Ovary (tissue), 9 donors: Measurements from ENCODE around the gene GMEB1. TPM values are rescaled to one million over a fixed set of nuclear protein-coding genes. Genes with fewer than 3 reads are reported as not detected.

Source experiments
- DNase-seq, 5 donors: peaks; one replicate each; pipeline ENCODE4 v3.0.0-alpha.2; 2019 to 2020
- H3K27ac ChIP-seq, 2 donors: fragments of 200-600 bp; one replicate each; pipeline versions ENCODE4 v1.5.1 to v1.8.0; 2019 to 2022
- H3K27me3 ChIP-seq: fragments of 200-600 bp; one replicate; pipeline ENCODE4 v1.8.0; 2022
- H3K36me3 ChIP-seq: fragments of 200-600 bp; sonication (generic); one replicate; pipeline ENCODE4 v1.5.1; 2019
- H3K4me1 ChIP-seq: one replicate; pipeline ENCODE4 v1.8.1; 2013; ENCODE audit warnings: mild to moderate bottlenecking, moderate library complexity; ENCODE audit not compliant: insufficient read depth
- H3K4me3 ChIP-seq: fragments of 200-600 bp; sonication (generic); one replicate; pipeline ENCODE4 v1.5.1; 2017
- H3K9me3 ChIP-seq, 2 donors: fragments of 200-600 bp in 1 of 2; sonication (generic) in 1 of 2; one replicate each; pipeline versions ENCODE4 v1.5.1 to v1.8.1; 2013 to 2019; ENCODE audit warnings: mild to moderate bottlenecking in 1 of 2, moderate library complexity in 1 of 2
- EP300 ChIP-seq: sonication (generic); formaldehyde crosslinking; IDR thresholded peaks from one replicate; pipeline ENCODE4 v1.6.1; 2017; ENCODE audit warnings: antibody characterized with exemption
- POLR2A ChIP-seq: fragments of 450-650 bp; IDR thresholded peaks from one replicate; pipeline ENCODE4 v1.6.1; 2017; ENCODE audit warnings: antibody characterized with exemption, mild to moderate bottlenecking, moderate library complexity
- WGBS, 3 donors: extraction: QIAGEN DNeasy Blood & Tissue Kit in 1 of 3; methylation state at CpG; one replicate each; pipeline versions ENCODE4 v1.1.5 to v1.1.7; 2013 to 2017; 5-methylcytosine and 5-hydroxymethylcytosine counted together
- intact Hi-C, 4 donors: fragments of 100-400 bp; cut with DNase I; formaldehyde crosslinking; loops; one replicate each; pipeline versions ENCODE4 v1.11.0 to v1.15.1; 2022 to 2023
- polyA plus RNA-seq, 2 donors: library from polyadenylated mRNA; stranded (reverse); fragments of 200-250 nt in 1 of 2; fragments of 350-450 nt in 1 of 2; fragmentation: Illumina TruSeq in 1 of 2; extraction: RNeasy Lipid Tissue Mini Kit (QIAGEN cat#74804) in 1 of 2; gene quantifications; one replicate each; pipeline ENCODE4 v1.2.3, GENCODE V29; 2013 to 2014
- total RNA-seq, 7 donors: library from RNA; depleted of rRNA in 2 of 7; stranded (reverse); fragments of >200 nt in 2 of 7; fragmentation: NEBNext Ultra II Directional in 3 of 7; extraction: Animal tissue kit (Norgen Biotek cat#: 25700) in 3 of 7; gene quantifications; one replicate each; pipeline versions ENCODE4 v1.1.0 to v1.2.4, GENCODE V29; 2016 to 2023
- TF ChIP-seq, protein P1 (sequence below), 3 donors: fragments of 450-650 bp in 2 of 3; fragments of 200-600 bp in 1 of 3; IDR thresholded peaks; one replicate each; pipeline versions ENCODE4 v1.5.1 to v1.8.0; 2016 to 2022; ENCODE audit warnings: antibody characterized with exemption in 3 of 3, mild to moderate bottlenecking in 1 of 3
- donor health status: DM: no; HTN: no; CAD: no; lungs with moderate emphysema.
- donor health status: DM: no; HTN: no; CAD: no.
- donor health status: Bipolar disorder and iron deficiency.
- donor health status: DM: yes; HTN: yes; CAD: no.
- donor health status: DM: no; HTN: no; CAD: no.
- donor health status: DM: yes; HTN: yes; CAD: no.

The GMEB1 gene
- total and polyA plus RNA-seq, 9 donors = 6.3 to 18.3 (median 13.2) TPM

DNA sequence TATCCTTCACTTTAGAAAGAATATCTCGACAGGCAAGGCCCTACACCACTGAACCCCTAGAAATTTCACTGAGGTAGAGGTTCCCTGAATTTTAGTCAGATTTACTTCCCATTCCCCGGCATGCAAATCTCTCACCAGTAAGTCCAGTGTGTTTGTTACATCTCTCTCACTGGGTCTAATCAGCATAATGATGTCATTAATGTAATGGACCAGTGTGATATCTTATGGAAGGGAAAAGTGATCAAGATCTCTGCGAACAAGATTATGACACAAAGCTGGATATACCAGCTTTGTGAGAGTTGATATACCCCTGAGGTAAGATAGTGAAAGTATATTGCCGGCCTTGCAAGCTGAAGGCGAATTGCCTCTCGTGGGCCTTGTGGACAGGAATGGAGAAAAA is 12.2 kb upstream of the GMEB1 start:
- intact Hi-C loops = loop anchor here in 1 of 4 donors (10.0 kb wide), 1 partner anchor 78 kb away; the partner anchor contains the start of gene YTHDF2
- 89 to 95% (median 92%) methylated on average over 6 of the region's 6 CpGs for WGBS, 3 donors
- no peak overlapping the region for H3K4me3 ChIP-seq

GRCh38 chr1:28663871-28664470 is 4.6 kb upstream of the GMEB1 start:
- no peak for DNase-seq
- H3K36me3 ChIP-seq = no peaks in the 10 kb centered on the region
- intact Hi-C loops = no loop called here
- no peaks in the 10 kb centered on the region for H3K27me3 ChIP-seq
- TF ChIP-seq, protein P1, sequence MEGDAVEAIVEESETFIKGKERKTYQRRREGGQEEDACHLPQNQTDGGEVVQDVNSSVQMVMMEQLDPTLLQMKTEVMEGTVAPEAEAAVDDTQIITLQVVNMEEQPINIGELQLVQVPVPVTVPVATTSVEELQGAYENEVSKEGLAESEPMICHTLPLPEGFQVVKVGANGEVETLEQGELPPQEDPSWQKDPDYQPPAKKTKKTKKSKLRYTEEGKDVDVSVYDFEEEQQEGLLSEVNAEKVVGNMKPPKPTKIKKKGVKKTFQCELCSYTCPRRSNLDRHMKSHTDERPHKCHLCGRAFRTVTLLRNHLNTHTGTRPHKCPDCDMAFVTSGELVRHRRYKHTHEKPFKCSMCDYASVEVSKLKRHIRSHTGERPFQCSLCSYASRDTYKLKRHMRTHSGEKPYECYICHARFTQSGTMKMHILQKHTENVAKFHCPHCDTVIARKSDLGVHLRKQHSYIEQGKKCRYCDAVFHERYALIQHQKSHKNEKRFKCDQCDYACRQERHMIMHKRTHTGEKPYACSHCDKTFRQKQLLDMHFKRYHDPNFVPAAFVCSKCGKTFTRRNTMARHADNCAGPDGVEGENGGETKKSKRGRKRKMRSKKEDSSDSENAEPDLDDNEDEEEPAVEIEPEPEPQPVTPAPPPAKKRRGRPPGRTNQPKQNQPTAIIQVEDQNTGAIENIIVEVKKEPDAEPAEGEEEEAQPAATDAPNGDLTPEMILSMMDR (IDR thresholded peaks at IDR 0.05) = no peak
- TF ChIP-seq POLR2A (no peak), EP300 (no peak)
- H3K9me3 ChIP-seq = no peaks in the 10 kb centered on the region
- H3K4me1 ChIP-seq = no peaks in the 10 kb centered on the region
- H3K4me3 ChIP-seq = no peak overlapping the region
- 54 to 65% (median 55%) methylated on average over 7 of the region's 7 CpGs for WGBS, 3 donors
- no peak overlapping the region for H3K27ac ChIP-seq

More for the DNA sequence above, 12.2 kb upstream of the GMEB1 start:
- no peaks in the 10 kb centered on the region for H3K9me3 ChIP-seq
- no peak for DNase-seq
- H3K27me3 ChIP-seq = no peaks in the 10 kb centered on the region
- H3K27ac ChIP-seq = no peak overlapping the region
- no peaks in the 10 kb centered on the region for H3K4me1 ChIP-seq
- no peaks in the 10 kb centered on the region for H3K36me3 ChIP-seq
- TF ChIP-seq, protein P1 (IDR thresholded peaks at IDR 0.05) = no peak
- TF ChIP-seq POLR2A (no peak), EP300 (no peak)

GRCh38 chr1:28666806-28667205 is 1.8 kb upstream of the GMEB1 start:
- peaks cover 1% of the 10 kb centered on the region for H3K4me1 ChIP-seq
- no peak overlapping the region for H3K4me3 ChIP-seq
- TF ChIP-seq POLR2A = no peak
- no peak for TF ChIP-seq EP300
- TF ChIP-seq, protein P1 (IDR thresholded peaks at IDR 0.05) = no peak
- no peak overlapping the region for H3K27ac ChIP-seq
- intact Hi-C loops = no loop called here
- H3K27me3 ChIP-seq = no peaks in the 10 kb centered on the region
- no peaks in the 10 kb centered on the region for H3K36me3 ChIP-seq
- H3K9me3 ChIP-seq = no peaks in the 10 kb centered on the region
- 89 to 95% (median 92%) methylated on average over 12 of the region's 12 CpGs for WGBS, 3 donors
- DNase-seq = no peak

DNA sequence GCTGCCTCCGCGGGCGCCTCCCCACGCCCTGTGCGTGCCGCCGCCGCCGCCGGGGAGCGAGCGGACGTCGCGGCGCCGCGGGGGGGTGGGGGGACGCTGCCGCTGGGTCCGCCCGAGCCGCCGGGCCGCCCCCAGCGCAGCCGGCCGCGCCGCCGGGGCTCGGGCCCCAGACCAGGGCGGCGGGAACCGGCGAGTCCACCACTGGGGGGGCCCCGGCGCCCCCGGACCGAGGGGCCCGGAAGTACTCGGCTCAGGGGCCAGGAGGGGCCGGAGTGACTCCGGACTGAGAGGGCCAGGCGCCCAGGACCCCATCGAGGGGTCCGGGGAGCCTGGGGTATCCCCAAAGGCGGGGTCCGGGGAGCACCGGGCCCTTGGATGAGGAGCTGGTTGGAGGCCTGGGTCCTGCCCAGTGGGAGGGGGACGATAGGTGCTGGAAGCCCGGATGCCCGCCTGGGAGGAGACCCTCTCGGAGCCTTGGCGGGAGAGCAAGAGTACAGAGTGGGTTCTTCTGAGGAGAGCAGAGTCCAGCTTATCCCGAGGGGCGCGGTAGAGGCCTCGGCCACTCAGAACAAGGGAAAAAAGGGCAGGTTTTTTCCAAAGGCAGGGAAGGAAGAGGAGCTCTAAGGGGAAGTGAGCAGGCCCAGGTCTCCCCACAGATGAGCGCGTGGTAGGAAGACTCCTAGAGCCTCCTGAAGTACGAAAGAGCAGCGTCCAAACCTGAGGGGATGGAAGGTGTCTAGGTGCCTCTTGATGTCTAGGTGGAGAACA is 556 bp downstream of the GMEB1 start:
- WGBS, 3 donors = 0 to 1% (median 0%) methylated on average over 29 to 63 of the region's 63 CpGs
- no peaks in the 10 kb centered on the region for H3K36me3 ChIP-seq
- DNase-seq = peak; percentile 51 to 73 (median 60)
- H3K4me3 ChIP-seq = peak overlapping the region; percentile 87
- H3K9me3 ChIP-seq = no peaks in the 10 kb centered on the region
- intact Hi-C loops = no loop called here
- TF ChIP-seq POLR2A (no peak), EP300 (no peak)
- TF ChIP-seq, protein P1 (IDR thresholded peaks at IDR 0.05) = no peak
- H3K27ac ChIP-seq = peak overlapping the region; percentile 97 to 99
- H3K27me3 ChIP-seq = no peaks in the 10 kb centered on the region
- peaks cover 1% of the 10 kb centered on the region for H3K4me1 ChIP-seq
